HG02943 (cell line): ENCODE data around the gene SLC4A9.
A peak's percentile ranks its signal among the peaks of the same experiment; 100 is the strongest.
"Not testable (repeated sequence)": the region's sequence is repeated elsewhere in the genome, so short reads cannot be mapped to it uniquely, and the experiment has no call there.

Experiments used
- ATAC-seq: cut with Tn5 transposase; IDR thresholded peaks from one replicate; pipeline ENCODE4 v1.9.1; 2021; ENCODE audit warnings: mild to moderate bottlenecking, low read depth, moderate library complexity; ENCODE audit not compliant: unreplicated experiment

SLC4A9 gene

DNA sequence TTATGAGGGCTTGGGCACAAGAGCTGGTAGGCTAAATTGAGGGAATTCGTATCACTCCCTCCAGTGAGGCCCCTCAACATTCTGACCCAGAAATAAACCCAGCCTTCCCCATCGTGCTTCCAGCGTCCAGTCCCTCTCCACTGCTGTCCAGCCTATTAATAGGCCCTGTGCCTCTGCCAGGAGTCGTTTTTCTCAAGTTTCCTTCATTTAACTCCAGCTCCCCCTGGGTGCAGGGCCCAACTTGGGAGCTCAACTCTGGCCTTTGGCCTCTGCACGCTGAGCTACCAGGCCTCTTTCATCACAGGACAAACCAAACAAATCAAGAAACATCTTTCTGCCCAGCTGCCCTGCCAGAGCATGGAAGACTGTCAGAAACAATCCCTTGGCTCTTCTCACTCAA is 23.6 kb upstream of the SLC4A9 start:
- ATAC-seq, result no peak

DNA sequence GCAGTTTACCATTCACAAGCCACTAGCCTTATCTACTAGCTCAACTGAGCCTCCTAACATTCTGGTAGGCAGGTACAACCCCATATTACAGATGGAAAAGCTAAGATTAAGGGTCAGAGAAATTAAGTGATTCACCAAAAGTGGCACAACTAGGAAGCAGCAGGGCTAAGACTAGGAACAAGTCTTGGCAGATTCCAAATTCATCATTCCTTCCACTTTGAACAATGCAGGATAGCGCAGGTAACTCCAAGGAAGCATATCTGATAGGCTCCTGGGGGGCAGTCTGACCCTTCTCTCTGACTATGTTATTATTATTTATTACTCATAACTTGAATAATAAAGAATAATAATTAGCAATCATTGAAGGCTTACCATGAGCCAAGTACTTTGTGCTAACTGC is 22.1 kb upstream of the SLC4A9 start:
- no peak for ATAC-seq

DNA sequence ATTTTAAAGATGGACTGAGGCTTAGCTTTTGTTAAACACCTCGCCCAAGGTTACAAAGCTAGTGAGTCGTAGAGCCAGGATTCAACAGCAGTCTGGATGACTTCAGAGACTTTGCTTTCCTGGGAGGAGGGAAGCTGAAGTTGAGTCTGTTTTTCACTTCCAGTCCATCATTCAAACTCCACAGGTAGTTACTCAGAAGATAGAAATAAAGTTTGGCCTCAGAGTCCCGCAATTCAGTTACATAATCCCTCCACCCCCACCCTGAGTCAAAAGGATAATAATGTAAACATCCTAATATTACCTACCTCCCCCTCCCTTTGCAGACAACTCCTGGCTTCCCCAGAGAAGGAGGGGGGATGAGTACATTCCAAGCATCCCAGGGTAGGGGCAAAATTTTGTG is 21.7 kb upstream of the SLC4A9 start:
- no peak for ATAC-seq

DNA sequence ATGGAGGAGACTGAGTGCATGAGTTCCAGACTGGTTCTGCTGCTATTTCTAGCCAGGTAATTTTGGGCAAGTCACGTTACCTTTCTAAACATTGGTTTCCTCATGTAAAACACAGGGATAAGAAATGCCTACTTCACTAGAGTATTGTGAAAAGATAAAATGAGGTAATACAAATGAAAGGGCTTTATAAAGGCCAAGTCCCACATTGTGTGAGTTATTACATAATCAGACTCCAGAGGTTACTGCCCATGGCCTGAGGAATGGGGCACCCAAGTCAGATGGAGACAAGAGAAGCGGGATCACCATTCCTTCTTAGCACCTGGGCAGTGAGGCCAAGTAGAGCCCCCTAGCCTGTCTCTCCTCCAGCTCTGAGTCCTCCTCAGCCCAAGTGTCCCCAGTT is 21.1 kb upstream of the SLC4A9 start:
- ATAC-seq, result no peak

DNA sequence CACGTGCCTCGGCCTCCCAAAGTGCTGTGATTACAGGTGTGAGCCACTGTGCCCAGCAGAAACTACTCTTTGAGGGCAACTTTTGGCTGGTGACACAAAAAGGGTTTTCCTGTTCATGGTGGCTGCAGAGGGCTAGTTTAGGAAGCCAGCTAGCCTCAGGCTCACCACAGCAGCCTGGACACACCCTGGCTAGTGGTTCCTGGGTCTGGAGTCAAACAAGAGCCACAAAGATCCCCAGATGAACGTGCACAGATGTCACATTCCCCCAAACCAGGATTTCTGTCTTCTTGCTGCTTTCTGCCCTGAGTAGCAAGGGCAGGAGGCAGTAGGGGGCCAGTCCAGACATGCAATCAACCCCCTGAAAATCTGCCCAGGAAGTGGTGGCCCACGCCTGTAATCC is 20.4 kb upstream of the SLC4A9 start:
- ATAC-seq, result no peak

DNA sequence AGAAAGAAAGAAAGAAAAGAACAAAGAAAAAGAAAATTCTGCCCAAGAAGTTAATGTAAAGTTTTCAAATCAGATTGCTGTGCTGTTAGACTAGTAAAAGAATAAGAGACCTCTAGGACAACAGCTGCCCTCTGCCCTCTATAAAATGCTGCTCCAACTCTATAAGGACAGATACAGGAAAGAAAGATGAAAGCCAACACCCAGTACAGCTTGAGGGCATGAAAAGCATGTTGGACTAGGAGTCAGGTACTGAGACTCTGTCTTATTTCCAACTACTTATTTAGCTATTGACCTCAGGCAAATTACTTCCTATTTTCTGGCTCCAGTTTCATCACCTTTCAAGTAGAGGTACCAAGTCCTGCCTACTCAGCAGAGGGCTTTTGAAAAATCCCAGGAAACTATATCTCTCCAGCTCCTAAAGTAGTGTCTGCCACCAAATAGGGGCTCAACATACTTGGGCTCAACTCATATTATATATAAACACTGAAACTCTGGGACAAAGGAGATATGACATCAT is 19.3 kb upstream of the SLC4A9 start:
- ATAC-seq, result no peak

DNA sequence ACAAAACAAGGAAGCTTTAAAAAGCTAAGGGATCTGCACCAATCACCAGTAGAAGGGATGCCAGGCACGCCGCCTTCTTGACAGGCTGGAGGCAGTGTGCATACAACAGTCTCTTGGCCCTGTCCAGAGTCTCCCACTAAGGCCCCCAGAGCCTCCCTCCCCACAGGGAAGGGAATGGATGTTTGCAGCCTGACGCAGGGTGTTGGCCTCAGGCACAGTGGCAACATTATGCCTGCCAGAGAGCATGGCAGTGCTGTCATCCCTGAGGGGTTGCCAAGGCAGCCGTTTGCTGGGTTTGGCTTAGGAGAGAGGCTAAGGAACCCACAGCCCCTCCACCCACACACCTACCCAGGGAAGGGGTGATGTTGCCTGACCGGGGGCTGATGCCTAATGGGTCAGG is 18.4 kb upstream of the SLC4A9 start:
- no peak for ATAC-seq

DNA sequence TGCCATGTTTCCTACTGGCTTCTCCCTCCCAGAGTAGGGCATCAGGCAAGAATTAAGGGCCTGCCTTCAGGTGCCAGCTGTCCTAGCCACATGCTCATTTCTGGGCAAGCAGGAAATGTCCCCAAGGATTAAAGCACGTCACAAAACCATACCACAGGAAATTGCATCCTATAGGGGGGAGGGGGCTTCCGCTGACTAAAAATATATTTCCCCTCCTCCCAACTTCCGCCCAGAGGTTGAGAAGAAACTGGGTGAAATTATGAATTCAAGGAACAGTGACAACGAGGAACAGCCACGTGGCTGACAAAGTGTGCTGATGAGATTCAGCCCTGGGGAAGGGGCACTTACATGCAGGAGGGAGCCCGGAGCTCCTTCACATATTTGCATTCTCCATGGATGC is 17.7 kb upstream of the SLC4A9 start:
- ATAC-seq, result no peak

DNA sequence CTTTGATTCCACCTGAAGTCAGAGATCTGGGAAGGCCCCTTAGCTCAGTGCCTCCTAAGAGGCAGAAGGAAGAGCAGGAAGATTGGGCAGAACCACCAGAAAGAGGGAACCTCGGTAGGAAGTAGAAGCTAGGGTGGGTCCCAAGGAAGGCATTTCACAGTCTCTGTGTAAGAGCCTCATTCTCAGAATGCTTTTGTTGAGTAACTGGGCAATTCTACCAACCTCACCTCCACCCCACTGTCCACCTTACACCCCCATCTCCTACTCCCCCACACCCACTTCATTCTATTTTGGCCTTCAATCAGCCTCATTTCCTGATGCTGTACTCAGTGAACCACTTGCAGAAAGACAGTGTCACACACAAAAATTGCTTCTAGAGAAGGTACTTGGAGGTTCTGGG is 17.1 kb upstream of the SLC4A9 start:
- ATAC-seq, result no peak

DNA sequence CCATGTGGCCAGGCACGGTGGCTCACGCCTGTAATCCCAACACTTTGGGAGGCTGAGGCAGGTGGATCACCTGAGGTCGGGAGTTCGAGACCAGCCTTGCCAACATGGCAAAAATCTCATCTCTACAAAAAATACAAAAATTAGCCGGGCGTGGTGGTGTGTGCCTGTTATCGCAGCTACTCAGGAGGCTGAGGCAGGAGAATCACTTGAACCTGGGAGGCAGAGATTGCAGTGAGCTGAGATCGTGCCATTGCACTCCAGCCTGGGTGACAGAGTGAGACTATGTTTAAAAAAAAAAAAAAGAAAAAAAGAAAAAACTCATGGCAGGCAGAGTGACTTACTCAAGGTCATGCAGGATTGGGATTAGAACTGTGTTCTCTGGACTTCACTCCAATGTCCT is 16.1 kb upstream of the SLC4A9 start:
- not testable (repeated sequence) for ATAC-seq

DNA sequence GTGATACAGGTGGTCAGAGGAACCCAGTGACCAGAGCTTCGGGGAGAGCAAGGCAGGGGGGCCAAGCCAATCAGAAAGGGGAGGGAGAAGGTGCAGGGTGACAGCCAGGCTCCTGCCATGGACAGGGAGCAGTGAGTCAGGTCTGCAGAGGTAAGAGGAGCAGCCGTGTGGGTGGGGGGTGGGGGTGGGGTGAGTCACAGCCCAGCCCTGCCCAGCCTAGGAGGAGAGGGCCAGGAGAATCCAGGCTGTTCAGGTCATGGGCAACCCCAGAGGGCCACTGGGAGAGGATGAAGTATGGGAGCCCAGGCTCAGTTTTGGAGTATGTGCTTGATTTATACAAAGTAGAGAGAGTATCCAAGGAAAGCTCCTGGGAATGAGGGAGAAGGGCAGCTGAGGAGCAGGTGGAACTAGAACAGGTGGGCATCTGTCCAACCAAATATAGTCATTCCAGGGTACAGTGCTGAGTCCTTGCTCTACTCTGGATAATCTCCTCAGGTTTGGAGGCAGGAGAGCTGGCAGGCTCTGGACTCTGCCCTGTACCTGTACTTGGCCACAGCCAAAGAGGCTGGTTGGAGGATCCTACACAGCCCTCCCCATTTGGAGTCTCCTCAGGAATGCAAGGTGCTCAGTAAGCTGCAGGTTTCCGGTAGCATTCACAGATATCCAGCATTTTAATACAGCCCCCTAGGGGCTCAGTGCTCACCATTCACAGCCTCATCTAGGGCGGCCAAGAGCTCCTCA is 15.1 kb upstream of the SLC4A9 start:
- ATAC-seq, result no peak

DNA sequence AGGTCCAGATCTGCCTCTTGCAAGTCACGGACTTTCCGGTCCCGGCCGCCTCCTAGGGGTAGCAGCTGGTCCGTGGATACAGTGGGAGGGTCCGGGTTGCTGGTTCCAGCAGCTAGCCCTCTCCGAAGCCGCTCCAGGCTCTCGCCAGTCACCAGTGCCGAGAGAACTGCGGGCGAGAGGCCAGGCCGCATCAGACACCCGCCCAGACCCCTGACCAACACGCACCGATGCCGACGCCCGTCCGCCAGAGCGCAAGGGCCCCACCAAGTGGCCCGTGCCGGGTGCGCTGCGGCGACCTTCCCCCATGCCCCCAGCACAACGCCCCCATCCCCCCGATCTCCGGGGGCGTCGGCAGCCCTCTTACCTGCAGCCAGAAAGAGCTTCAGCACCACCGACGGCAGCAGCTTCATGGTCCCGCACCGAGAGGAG is 14.1 kb upstream of the SLC4A9 start:
- ATAC-seq, result peak; percentile 17

DNA sequence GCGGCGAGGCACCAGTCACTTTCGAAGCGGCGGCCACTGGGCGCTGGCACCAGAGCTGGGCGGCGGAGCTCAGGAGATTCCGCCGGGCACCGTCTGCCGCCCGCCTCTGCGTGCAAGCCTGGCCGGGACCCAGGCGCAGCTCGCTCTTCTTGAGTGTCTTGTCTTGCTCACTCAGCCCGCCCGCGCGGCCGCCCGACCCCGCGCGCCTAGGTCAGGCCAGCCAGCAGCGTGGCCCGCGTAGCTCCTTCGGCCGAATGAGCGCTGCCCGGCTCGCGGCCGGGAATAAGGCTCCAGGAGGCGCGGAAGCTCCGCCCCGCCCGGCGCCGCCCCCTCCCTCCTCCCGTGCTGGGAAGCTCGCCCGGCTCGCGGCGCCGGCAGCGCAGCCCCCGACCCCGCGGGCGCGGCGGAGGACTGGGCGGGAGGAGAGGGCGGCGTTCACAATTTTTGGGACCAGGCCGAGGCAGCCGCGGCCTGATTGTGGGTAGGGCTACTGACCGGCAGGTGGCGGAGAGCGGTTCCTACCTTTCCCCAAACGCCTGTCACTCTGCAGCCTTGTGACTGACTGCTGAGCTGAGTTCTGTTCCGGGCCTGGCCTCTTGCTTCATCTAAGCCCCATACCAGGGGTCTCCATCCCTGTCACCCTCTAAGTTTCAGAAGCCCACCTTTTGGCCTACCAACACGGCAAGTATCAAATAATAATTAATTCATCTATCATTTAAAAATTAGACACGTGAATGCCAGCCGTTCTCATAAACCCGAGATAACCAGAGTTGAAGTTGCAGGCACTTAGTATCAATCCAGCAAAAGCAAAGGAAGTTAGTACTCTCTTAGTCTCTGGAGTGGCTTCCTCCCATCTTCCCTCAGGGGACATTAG is 13.4 kb upstream of the SLC4A9 start, which contains the start of gene HBEGF:
Gene HBEGF, minus strand, starts transcription at position 256 of the 874 bp plus-strand sequence. CDS start 275 bp downstream, outside the sequence.
- ATAC-seq, result peak; percentile 78

DNA sequence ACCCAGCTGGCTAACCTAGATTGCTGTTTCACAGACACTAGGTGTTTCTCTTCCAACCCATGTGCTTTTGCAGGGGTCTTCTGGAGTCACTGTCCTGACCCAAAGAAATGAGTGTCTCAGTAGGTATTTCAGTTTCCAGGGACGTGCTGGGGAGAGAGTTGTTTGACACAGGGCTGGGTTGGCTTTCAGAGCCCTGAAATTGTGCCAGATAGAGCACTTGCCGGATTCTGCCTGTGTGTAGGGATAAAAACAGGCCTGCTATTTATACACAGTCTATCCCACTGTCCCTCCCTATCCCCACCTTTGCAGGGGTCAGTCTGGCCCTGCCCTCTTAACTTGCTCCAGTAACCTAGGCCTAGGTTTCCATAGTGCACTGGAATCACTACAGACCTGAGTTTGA is 12.6 kb upstream of the SLC4A9 start:
- ATAC-seq, result no peak

DNA sequence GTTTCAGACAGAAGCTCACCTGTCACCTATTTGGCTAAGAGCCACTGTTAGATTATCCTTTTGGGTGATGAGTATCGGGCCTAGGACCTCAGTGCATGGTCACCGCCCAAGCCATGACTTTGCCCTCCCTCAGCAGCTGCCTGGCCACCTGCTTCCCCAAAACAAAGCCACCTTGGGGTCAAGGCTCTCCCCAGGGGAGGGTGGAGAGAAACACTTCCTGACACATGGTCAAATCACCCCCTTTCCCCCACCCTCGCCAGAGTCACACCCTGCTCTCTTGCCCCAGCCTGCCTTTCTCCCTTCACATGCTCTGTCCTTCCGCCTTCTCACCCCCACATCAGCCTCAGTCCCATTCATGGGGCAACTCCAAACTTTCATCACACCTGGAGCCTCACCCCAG is 11.9 kb upstream of the SLC4A9 start:
- ATAC-seq, result no peak

DNA sequence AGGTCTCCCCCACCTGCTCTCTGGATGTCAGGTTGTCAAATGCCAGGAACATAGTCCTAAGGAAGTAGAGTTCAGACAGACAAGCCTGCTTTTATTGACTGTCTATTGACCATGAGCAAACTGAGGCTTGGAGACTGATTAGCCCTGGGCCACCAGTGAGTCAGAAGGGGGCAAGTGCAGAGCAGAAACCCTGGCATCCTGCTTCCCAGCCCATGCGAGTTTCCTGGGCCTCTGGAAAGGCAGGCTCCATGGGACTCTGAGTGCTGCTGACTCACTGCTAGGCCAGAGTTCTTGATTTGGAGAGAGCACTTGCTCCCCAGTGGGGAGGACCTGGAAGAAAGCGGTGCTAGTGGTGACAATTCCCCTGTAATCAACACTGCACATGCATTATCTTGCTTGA is 10.8 kb upstream of the SLC4A9 start:
- no peak for ATAC-seq

DNA sequence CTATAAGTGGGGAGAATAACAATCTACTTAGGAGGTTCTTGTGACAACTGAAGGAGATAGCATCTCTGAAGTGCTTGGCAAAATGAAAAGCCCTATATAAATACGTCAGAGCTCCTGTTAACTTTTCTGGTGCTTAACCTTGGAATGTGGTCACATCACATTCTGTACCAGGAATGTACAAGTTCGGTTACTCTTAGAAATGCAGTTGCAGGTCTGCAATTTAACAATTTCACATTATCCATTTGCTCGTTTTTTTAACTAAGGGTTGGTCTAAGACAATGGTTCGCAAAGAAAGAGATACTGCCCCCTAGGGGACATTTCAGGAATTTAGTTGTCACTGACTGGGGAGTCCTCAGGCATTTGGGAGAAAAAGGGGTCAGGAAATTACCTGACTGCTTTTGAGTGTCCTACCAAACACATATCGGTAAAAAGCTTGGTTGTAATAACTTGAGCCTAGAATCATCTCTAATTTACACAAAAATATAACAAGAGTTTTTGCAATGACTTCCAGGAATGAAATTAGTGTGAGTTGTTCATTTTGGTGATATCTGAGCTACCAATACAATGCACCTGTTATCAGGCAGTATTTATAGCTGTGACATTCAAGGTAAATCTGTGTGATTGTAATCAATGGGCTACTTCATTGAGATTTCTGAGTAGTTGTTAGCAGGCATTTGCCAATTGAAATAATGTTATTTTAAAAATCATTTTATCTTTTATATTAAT is 8.2 kb upstream of the SLC4A9 start:
- no peak for ATAC-seq

DNA sequence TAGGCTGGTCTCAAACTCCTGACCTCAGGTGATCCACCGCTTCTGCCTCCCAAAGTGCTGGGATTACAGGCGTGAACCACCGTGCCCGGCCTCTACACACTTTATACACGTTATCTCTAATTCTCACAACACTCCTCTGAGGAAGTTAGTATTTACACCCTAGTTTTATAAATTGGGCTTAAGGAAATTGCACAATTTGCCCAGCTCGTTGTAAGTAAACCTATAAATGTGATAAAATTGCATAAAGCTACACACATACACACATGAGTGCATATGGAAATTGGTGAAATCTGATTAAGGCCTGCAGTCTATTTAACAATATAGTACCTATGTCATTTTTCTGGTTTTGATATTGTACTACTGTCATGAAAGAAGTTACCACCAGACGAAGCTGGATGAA is 4.4 kb upstream of the SLC4A9 start:
- no peak for ATAC-seq

DNA sequence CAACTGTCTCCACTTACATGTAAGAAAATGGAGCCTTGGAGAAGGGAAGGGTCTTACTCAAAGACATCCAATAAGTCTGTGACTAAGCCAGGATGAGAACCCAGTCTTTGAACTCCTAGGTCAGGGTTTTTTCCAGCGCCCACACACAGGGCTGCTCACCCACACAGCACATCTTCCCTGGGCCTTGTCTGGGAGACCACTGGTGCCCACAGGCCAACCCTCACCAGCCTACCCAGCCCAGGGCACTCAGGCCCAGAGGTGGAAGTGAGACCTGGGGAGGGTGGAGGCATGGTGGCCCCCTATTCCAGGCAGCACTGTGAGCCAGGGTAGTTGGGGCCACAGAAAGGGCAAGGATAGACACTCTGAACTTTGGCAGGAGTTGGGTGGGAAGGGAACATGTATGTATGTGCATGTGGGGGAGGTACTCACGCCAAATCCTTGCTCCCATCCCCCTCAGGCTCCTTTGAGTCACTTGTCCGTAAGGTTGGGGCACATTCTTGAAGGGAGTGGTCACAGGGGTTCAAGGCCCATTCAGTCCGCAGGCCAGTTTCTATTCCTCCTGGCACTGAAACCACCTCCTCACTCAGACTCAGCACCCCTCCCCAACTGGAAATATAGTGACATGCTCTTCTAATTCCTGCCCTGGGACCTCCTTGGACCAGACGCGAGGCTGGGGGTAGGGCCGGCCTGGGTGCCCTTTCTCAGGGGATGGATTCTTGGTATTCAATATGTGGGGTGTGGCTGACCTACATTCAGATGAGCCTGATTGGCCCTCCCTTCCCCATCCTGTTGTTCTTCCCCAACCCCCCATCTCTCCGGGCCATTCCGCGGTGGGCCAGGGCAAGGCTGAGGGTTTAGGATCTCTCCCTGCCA is 2.9 kb upstream of the SLC4A9 start:
- peak; percentile 18 for ATAC-seq

DNA sequence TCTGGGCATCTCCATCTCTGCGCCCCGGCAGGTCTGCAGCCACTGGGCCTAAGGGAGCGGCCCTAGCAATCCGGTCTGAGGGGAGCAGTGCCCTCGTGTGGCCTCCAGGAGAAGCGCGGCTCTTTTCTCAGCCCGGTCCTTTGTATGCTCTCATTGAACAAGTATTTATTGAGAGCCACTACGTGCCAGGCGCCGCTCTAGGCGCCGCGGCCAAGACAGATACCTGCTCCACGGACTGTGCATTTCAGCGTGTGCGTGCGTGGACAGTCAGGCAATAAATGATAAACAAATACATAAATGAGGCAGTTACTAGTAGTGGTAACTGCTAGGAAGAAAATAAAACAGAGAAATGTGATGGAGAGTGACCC is 2.3 kb upstream of the SLC4A9 start:
- ATAC-seq, result peak; percentile 89
